GM10248 (cell line): ENCODE measurements around the gene CPED1.
"Not testable (repeated sequence)": the region's sequence is repeated elsewhere in the genome, so short reads cannot be mapped to it uniquely, and the experiment has no call there.

Experiments used
- CTCF ChIA-PET: fragments of 300-600 bp; sonication (Branson Sonifier 250); formaldehyde crosslinking; extraction: SDS; loops from one replicate; lab custom pipeline; 2021; ENCODE audit warnings: antibody characterized with exemption; lab: Yijun Ruan, JAX
- POLR2A ChIA-PET: fragments of 350-650 bp; sonication (Branson Sonifier 250); formaldehyde crosslinking; extraction: SDS; loops from one replicate; lab custom pipeline; 2020; ENCODE audit warnings: antibody characterized with exemption; lab: Yijun Ruan, JAX
- DNase-seq: peaks from one replicate; pipeline ENCODE4 v3.0.0; 2012; ENCODE audit errors: extremely low spot score
- CTCF ChIP-seq: IDR thresholded peaks from 2 replicates; pipeline ENCODE4 v1.5.1; 2012; ENCODE audit warnings: mild to moderate bottlenecking, low read depth; ENCODE audit errors: extremely low read depth, missing control alignments, control extremely low read depth

Gene CPED1

GRCh38 chr7:121069346-121070100 is 81.0 kb downstream of the CPED1 start:
- TF ChIP-seq CTCF: no peak
- ChIA-PET POLR2A (no interaction called here), CTCF (interaction anchor here (1.1 kb wide), 1 partner anchor 9 kb away, joined by 3 read pairs; no protein-coding TSS in a partner anchor)
- no peak for DNase-seq

- ChIA-PET CTCF (interaction anchor here (1.1 to 1.9 kb wide), 4 partner anchors 10 to 84 kb away, joined by 3 to 5 read pairs (median 4); no protein-coding TSS in a partner anchor), POLR2A (no interaction called here)
- DNase-seq: no peak
- no peak for TF ChIP-seq CTCF
Observed at GRCh38 chr7:121071132-121071531, 82.6 kb downstream of the CPED1 start.

DNA sequence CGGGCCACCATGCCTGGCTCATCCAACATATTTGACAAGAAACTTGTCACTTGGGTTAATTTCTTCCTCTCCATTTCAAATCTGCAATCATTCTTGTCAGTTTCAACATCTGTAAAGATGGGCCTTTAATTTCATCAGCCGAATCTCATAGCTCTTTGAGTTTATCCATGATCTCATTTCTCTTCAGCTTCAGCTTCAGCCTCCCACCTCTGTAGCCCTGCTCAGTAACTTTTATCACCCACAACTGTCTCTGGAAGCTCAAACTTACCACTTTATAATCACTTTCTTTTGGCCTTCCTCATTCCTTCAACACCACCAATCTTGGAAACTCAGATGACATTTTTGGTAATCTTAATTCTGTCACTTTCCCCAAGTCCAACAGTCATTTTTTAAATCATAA is 83.2 kb downstream of the CPED1 start:
- POLR2A ChIA-PET: no interaction called here
- no peak for DNase-seq

DNA sequence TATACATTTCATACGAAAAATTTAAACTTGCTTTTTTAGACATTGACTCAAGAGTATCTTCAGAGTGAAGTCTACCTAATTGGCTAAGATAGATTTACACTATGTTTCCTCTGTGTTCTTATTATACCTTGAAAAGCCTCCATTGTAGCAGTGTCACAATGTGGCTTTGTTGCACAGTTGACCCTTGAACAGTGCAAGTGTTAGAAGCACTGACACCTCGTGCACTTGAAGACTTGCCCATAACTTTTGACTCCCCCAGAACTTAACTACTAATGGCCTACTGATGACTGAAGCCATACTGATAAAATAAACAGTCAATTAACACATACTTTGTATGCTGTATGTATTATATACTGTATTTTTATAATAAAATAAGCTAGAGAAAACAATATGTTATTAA is 84.3 kb downstream of the CPED1 start:
- POLR2A ChIA-PET: no interaction called here
- DNase-seq: no peak
- TF ChIP-seq CTCF: no peak
- CTCF ChIA-PET: interaction anchor here (0.9 to 2.0 kb wide), 4 partner anchors 10 to 280 kb away, joined by 3 to 10 read pairs (median 4); no protein-coding TSS in a partner anchor

More for the DNA sequence above, 83.2 kb downstream of the CPED1 start:
- TF ChIP-seq CTCF: no peak
- CTCF ChIA-PET: interaction anchor here (1.3 to 1.9 kb wide), 3 partner anchors 10 to 84 kb away, joined by 4 to 5 read pairs (median 4); no protein-coding TSS in a partner anchor

GRCh38 chr7:121073463-121074099 is 85.1 kb downstream of the CPED1 start:
- no peak for TF ChIP-seq CTCF
- POLR2A ChIA-PET: no interaction called here
- CTCF ChIA-PET: interaction anchor here (0.9 to 2.0 kb wide), 4 partner anchors 9 to 281 kb away, joined by 3 to 10 read pairs (median 4); no protein-coding TSS in a partner anchor
- DNase-seq: no peak

DNA sequence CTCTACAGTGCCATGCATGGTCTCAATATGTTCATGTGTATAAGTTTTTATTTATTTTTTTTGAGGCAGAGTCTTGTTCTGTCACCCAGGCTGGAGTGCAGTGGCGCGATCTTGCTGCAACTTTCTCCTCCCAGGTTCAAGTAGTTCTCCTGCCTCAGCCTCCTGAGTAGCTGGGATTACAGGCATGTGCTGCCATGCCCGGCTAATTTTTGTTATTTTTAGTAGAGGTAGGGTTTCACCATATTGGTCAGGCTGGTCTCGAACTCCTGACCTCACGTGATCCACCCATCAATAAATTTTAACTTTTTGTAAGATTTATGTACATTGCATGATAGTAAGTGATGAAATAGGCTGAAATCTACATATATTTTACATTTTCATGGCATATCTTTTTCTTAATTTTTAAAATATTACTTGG is 86.9 kb downstream of the CPED1 start:
- CTCF ChIA-PET: interaction anchor here (1.1 to 2.1 kb wide), 5 partner anchors 11 to 87 kb away, joined by 5 to 15 read pairs (median 6); partner anchors contain the start of gene CPED1
- POLR2A ChIA-PET, DNase-seq: not testable (repeated sequence)
